DMS153 treated with DMSO at 0.1 percent for 48 hours (cell line): ENCODE results near the gene SHROOM3.

Experiments
- DNase-seq: peaks from one replicate; lab custom pipeline; 2025; ENCODE audit not compliant: unreplicated experiment; lab: John Stamatoyannopoulos, UW

The SHROOM3 gene

GRCh38 chr4:76564123-76564915 lies 129.3 kb downstream of the SHROOM3 start:
- no peak for DNase-seq

GRCh38 chr4:76568262-76568661 lies 133.2 kb downstream of the SHROOM3 start:
- no peak for DNase-seq

DNA sequence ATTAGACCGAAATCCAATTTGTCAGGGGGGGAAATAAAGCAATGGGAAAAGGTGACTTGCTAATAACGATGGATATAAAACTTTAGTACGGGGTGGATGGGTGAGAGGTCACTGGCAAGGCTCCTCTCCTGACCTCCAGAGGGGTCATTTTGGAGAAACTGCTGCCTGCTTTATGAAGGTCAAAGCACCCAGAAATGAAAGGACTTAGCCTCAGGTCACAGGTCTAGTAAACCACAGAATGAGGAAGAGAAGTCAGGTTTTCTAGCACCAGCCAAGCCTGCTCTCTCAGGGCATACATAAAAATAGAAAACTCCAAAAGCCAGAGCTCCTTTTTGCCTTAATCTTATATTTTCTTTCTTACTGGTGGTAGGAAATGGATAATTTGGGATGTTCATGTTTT lies 134.2 kb downstream of the SHROOM3 start:
- no peak for DNase-seq

GRCh38 chr4:76569706-76570105 lies 134.7 kb downstream of the SHROOM3 start:
- no peak for DNase-seq

DNA sequence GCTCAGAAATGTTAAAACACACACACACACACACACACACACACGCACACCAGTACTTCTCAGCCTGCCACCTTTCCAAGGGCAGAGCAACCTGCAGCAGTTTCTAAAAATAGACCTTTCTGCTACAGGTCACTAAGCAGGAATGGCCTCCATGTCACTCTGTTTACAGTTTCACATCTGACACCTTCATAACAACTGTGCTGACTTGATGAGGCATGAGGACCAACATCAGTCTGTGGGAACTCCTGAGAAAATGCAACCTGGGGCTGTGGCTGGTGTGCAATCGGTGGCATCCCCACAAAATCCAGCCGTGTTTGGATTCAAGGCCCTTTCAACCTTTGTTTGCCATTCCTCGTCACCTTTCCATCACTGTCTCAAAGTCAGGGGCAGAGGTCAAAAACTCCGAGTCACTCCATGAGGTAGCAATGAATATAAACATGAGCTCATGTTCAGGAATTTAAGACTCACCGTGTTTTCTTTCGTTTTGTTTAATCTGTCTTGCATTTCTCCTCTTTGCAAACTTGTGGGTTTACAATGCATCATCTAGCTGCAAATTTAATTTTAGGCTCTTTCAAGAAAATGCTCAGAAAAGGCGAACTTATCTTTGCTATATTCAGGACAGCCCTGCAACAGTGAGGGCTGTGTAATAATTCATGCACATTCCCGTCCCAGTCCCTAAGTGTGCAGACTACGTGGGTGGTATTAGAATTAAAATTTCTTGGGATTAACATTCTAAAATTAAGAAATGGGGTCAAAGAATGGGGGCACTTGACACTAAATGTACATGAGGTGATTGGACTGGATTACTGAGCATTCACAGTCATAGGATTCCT lies 135.3 kb downstream of the SHROOM3 start:
- no peak for DNase-seq

DNA sequence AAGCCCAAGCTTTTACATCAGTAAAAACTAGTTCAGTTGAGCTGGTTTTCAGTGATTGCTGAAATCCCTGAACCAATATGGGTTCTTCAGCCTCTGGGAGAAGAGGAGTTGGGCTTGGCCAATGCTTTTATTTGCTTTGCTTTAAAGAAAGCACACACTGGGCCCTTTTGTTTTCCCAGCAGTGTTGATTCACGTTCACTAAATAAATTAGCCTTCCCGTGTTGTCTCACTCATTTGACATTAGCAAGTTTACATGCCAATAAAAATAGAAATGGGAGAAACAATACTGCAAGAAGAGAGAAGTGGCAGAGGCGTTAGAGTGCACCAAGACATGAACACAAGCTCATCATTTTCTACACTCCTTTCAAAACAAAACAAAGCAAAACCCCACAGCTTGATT lies 136.2 kb downstream of the SHROOM3 start:
- DNase-seq: peak; percentile 49

- DNase-seq: no peak
Observed at GRCh38 chr4:76572224-76572623, 137.2 kb downstream of the SHROOM3 start.

- no peak for DNase-seq
Observed at GRCh38 chr4:76576824-76577223, 141.8 kb downstream of the SHROOM3 start.

DNA sequence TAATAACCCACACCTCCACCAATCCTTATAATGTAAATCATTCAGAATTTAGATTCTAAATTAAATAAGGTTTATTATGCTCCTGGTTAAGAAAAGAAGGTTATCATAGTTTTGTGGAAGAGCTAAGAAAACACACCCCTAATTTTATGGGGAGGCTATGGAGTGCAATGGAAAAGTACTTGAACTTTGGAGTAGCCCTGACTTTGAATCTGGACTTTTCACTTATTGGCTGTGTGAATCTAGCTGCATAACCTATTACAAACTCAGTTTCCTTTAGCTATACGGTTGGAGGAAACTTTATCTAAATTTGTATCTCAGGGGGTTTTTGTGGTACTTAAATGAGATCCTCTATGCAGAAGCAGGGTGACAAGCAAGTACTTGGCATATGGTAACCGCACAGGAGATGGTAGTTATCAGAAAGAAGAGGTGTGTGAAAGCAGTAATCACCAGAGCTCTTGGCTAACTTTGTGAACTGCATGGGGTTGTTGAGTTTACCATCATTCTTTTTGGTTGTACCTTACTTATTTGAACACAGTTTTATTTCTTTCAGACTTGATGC lies 143.1 kb downstream of the SHROOM3 start:
- no peak for DNase-seq

DNA sequence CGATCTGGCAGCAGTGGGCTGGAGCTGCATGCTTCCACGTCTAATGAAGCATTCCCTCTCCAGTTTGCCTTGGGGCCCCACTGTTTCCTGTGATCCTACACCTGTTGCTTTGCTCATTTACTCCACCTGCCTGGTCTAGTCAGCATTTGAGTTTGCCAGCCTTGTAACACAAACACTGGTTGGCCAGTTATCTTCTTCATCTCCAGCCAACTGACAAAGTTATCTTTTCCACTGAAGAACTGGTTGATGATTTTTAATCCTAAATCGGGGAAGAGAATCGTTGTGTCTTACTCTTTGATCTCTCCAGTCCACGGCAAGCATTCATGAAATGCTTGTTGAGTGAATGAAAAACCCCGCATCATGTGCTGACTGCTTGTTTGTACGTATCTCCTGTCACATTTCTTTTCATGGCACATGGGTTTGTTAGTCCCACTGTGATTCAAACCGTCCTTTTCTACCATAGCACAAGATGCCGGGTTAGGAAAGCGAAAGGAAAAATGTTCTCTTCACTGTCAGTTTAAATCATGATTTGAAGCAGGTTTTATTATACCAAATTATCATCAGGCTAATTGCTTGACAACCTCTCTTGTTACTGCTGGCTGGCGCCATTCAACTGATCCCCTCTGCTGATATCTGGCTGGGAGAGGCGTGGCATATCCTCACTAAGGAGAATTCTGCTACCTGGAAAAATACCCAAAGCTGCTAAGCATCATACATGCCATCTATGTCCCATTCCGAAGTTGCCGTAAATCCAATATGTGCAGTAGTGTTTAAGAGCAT lies 144.8 kb downstream of the SHROOM3 start:
- DNase-seq: peak; percentile 73

DNA sequence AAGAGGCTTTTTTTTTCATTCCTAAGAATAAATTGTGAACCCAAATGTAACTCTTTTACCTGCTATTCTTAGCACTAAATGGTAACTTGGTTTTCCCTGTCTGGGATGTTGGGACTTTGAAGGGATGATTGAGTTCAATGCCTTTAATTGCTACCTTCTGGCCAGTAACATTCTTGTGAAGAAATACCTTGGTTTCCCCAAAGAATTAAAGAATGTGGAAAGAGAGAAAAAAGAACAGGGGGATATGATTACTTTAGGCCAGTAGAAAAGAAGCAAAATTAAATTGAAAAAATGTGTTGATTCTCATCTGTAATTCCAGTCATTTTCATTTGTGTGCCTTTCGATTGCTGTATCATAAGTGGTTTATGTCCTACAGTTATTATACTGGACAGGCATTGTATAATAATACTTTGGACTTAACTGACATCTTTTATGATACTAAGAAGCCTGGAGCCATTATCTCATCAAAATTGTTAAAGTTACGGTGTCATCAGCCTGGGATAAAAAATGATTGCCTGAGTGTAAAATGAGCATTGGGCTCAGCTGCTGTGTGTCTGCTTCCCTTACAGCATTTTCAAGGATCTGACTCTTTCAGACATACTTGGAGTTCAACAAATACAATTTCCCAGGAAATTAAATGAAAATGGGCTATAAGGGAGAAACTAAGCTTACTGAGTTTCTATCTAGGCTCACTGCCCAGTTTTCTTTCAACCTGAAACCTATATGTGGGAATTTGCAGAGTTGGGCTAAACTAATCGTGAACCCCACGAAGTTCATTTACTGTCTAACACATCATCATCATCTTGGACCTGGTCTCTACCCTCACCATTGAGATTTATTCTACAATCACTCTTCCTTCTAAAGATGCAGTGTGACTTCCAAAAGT lies 146.3 kb downstream of the SHROOM3 start:
- no peak for DNase-seq

DNA sequence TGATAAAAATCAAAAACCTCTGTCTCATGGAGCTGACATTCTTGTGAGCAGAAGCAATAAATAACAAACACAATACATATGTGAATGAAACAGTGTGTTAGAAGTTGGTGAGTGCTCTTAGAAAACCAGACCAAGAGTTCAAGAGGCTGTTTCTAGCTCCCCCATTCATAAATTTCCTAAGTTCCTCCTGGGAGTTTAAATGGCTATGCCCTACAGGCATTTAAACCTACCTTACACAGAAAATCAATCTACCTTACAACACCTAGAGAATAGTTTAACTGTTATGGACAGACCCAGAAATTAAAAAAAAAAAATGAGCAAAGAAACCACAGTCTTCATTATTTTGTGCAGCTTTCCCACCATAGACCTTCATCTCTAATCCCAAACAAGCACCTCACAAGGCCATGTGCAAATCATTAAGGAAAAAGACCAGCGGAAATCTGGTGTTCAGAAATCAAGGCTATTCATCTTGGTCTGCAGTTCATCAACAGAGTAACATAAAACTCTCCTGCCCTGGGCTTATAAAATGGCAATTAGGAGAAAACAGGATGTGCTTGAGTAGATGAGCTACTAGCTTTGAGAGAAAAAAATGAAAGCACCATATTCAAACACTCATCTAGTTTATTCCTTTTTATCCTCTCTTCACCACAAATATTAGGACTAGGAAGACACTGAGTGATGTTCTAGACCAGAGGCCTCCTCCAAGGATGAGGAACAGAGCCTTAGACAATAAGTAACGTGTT lies 147.2 kb downstream of the SHROOM3 start:
- DNase-seq: no peak

GRCh38 chr4:76582817-76583087 lies 147.7 kb downstream of the SHROOM3 start:
- no peak for DNase-seq

DNA sequence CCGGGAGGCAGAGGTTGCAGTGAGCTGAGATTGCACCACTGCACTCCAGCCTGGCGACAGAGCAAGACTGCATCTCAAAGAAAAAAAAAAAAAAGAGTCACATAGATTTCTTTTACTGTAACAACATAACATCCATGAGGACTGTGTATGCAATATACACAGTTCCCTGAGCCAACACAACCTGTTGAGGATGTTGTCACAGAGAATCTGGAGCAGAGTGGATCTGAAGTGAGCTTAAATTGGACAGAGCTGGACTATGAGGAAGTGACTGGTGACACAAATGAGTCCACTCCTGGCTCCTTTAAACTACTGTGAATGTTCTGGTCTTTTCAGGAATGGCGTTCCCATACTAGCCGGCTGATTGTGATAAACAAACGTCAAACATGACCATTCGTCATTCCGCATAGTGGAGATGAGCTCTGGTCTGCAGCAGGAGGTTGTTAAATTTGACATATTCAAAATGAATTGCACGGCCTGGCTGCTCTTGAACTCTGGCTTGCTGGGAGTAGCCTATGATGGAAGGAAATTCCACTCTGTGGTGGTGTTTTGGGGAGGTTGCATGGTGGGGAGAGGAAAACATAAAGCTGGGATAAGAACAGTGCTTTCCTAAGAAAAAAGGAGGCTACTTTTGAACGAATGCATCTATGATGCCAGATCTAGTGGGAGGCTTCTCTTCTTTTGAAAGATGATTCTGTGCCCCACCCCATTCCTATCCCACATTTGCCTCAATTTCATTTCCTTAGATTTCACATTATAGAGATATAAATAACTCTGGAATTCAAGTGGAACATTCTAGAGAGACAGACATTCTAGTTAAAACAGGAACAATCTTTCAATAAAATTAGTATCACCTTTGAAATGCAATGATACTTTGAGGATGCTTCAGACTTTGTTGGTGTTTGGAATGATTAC lies 149.5 kb downstream of the SHROOM3 start:
- peak; percentile 20 for DNase-seq

DNA sequence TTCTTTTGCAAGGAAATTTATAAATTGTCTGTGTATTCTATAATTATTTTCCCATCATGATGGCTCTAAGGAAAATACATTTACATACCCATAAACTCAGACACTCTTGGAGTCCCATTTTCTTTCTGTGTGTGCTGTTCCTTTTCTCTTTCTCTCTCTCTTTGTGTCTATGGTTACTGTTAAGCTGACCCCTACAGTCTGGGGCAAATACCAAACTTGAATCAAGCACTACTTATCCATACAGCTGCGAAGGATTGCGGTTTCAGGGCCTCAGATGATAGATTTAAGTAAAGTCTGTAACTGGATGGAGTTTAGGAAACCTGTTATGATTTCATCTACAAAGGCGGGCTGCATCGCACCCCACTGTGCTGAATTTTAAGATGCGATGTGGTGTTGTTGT lies 150.2 kb downstream of the SHROOM3 start:
- no peak for DNase-seq

DNA sequence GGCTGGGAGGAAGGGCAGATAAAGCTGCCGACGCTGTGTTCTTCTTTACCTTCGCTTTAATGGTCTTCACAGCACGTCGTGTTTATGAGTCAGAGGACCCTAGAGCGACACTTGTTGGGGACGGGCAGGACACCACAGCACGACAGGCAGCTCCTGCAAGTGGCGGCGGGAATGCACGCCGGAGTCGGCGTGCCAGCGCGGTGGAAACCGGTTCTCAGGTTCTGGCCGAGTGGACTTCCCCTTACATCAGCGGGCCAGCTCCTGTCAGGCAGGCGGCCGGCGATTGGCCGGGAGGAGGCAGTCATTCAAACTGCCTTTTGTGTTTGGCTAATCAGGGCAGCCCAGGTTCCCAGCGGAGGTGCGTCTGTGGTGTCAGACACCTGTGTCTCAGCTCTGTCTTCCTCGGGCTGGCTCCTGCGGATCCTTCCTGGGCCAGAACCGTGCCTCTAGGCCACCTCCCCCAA lies 150.9 kb downstream of the SHROOM3 start:
- peak; percentile 80 for DNase-seq

- DNase-seq: no peak
Observed at GRCh38 chr4:76588274-76588673, 153.2 kb downstream of the SHROOM3 start.

GRCh38 chr4:76589402-76589801 lies 154.4 kb downstream of the SHROOM3 start:
- DNase-seq: no peak
